CMK (cell line): ENCODE measurements around the gene PCOLCE2.

ENCODE experiments used
- DNase-seq: peaks from one replicate; pipeline ENCODE4 v3.0.0-alpha.2; 2010; ENCODE audit warnings: low read depth

PCOLCE2 gene

GRCh38 chr3:142888481-142889211 lies at the start of gene PCOLCE2:
Gene PCOLCE2, minus strand, starts transcription at chr3:142889083. Its CDS starts 187 bp downstream, at chr3:142888896.
- no peak for DNase-seq

DNA sequence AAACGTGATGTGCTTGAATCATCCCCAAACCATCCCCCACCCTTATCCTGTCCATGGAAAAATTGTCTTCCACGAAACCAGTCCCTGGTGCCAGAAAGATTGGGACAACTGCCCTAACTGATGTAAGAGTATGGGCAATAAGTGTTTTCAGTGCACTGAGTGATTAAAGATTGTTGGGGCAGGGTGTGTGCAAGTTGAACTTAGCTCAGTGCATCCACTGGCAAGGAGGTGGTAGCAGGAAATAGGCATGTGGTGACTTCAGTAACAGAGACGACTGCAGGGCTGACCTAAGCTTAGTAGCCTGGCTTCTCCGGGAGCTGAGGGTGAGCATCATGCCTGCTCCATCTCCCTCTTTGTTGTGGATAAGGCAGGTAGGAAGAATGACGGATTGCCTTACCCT lies 47.1 kb upstream of the PCOLCE2 start:
- DNase-seq = no peak

- no peak for DNase-seq
Measured at GRCh38 chr3:142934887-142935269, 46.0 kb upstream of the PCOLCE2 start.

- DNase-seq = no peak
Measured at GRCh38 chr3:142934128-142934886, 45.4 kb upstream of the PCOLCE2 start.

DNA sequence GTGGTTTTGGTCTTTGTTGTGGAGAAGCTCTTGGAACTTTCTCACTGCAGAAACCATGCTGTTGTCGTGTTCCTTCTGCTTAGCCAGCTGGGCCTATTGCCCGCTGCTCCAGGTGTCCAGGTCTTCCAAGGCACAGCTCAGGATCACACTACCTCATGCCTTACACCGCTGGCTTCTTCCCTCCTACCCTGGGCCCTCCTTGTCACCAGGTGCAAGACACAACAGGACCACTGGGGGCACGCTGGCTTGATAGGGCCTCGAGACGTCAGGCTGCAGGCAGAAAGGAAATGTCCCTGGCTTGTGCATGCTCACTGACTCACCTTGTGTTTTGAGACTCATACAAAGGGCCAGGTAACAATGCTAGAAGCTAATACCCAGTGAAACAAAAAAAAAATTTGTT lies 42.3 kb upstream of the PCOLCE2 start:
- no peak for DNase-seq

GRCh38 chr3:142930463-142930862 lies 41.6 kb upstream of the PCOLCE2 start:
- no peak for DNase-seq

DNA sequence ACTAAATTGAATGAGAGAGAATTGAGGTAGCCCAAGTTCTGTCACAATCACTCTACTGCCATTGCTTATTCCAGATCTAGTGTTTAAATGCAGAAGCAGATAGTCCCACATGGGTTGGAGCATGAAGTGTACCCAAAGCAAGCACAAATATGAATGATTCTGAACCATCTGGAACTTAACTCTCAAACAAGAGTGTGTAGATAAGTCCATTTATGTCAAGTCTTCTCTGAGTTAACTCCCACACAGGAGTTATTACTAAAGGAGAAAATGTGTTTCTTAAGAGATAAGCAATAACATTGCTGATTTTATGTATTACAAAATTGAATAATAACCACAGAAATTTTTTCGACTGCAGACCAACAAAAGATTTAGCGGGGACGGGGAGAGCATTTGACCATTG lies 41.0 kb upstream of the PCOLCE2 start:
- DNase-seq = peak; percentile 14

- peak; percentile 26 for DNase-seq
Measured at GRCh38 chr3:142929109-142929508, 40.2 kb upstream of the PCOLCE2 start.

- DNase-seq = no peak
Measured at GRCh38 chr3:142926368-142926944, 37.6 kb upstream of the PCOLCE2 start.

- DNase-seq = no peak
Measured at GRCh38 chr3:142925140-142925539, 36.3 kb upstream of the PCOLCE2 start.

DNA sequence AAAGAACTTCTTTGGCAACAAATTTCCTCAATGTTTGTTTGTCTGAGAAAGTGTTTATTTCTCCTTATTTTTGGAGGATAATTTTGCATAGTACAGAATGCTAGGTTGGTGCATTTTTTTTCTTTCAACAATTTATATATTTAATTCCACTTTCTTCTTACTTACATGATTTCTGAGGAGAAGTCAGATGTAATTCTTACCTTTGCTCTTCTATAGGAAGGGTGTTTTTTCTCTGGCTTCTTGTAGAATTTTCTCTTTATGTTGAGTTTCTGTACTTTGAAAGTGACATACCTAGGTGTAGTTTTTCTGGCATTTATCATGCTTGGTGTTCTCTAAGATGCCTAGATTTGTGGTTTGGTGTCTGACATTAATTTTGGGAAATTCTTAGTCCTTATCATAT lies 34.8 kb upstream of the PCOLCE2 start:
- DNase-seq = no peak

- no peak for DNase-seq
Measured at GRCh38 chr3:142916605-142917004, 27.7 kb upstream of the PCOLCE2 start.

GRCh38 chr3:142915636-142916035 lies 26.8 kb upstream of the PCOLCE2 start:
- no peak for DNase-seq

GRCh38 chr3:142914286-142914811 lies 25.5 kb upstream of the PCOLCE2 start:
- no peak for DNase-seq

DNA sequence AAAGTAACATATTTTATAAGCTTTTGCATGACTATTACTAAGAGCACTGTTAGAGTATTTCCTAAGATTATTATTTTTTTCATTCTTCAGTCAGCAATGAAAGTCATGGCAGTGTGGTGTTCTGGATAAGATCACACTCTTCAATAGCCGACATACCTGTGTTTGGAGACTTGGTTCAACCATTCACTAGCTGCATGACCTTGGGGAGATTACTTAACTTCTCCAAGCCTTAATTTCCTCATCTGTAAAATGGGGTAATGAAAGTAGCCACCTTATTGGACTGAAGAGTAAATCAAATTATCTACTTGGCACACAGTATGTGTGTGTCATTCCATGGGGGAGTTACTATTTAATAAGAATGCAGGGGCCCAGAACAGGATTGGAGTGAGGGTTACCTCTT lies 24.5 kb upstream of the PCOLCE2 start:
- no peak for DNase-seq

DNA sequence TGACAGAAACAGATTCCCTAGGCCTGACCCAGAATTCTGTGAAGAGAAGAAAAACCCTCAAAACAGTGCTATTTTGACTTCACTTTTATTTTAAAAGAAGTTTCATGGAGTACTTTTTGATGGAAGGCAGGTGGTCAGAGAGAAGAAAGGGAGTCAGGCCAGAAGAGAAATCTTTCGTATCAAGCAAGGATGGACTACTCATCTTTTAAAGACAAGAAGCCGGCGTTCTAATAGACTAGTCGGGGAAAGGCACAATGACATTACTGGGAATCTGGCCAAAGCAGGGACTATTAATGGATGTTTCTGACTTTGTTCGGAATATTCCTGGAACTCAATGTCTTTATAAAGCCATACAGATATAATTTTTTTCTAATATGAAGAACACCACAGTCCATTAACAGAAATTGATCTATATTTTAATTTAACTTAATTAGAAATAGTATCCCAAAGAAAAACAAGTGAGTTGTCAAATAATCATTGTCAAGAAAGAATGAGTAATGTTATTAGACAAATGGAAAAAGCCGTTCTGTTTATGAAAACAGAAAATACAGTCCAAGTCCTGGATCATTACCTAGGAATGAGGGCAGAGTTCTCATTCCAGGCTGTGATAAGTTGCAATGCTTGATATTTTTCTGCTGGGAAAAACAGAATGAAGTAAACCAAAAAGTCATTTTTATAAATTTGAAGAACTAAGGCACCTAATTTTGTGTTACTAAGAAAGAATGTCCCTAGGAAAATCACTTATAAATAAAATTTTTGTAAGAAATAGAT lies 23.7 kb upstream of the PCOLCE2 start:
- no peak for DNase-seq

DNA sequence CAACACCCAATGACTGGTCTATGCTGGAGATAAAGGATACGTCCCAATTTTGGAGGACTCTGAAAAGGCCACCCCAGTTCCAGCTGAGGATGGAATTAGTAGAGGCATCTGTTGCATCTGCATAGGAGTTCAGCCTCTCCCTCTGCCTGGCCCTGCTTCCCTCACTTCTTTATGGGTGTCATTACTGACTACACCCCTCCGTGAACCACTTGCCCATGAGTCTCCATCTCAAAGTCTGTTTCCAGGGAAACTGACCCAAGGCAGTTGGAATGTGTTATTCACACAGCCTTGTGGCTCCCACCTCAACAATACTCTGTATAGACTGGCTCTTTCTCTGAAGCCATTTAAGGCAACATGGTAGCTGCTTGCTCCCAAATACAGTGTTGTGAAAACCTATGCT lies 21.4 kb upstream of the PCOLCE2 start:
- DNase-seq = no peak

GRCh38 chr3:142909282-142909681 lies 20.4 kb upstream of the PCOLCE2 start:
- DNase-seq = no peak

GRCh38 chr3:142907996-142908395 lies 19.1 kb upstream of the PCOLCE2 start:
- no peak for DNase-seq

DNA sequence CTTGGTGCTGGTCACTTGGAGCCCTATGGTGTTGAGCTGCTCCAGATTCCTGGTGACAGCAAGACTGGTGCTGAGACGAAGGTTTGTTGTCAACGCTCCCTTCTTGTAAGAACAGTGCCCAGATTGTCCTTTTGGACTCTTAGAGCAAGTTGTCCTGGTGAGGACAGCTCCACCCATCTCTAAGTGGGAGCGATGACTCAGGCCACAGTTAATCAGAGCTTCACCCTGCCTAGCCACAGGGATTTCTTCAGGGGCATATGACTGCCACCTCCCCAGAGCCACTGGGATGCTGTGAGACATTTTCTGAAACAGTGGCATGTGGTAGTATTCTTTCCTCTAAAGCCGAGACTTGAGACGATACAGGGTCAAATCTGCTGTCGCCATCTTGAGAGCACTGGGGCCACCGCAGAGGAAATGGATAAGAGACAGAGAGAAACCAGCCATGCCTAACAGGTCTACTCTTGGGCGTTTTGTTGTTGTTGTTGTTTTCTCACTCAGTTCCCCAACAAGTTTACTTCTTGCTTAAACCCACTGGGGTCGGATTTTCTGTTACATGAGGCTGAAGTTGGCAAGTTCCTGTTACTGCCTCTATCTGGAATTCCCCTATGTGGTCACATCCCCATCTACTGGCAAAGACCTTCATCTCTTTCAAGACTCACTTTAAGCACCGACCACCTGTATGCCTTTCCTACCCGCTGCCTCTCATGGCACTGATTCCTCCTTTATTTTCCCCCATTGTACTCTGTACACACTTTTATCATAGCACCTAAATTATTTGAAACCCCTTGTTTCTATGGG lies 16.0 kb upstream of the PCOLCE2 start:
- peak; percentile 4 for DNase-seq

DNA sequence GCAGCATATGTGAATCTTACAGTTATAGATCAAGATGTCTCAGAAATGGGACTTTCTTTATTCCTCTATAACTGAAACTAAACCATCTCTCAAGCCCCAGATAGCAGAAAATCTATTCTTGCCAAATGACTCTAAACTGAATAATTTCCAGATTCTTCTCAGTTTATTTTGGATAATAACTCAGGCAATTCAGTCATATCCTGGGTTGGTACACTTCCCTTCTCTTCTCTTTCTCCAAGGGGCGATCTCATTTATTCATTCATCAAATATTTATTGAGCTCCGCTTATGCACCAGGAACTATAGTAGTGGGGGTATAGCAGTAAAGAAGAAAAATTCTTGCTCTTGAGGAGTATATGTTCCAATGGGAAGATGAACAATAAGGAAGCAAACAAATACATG lies 13.5 kb upstream of the PCOLCE2 start:
- no peak for DNase-seq
